NCI-H2081 treated with DMSO at 0.1 percent for 48 hours (cell line): Measurements from ENCODE around the gene P4HA1.

Experiments used
- DNase-seq: peaks from one replicate; lab custom pipeline; 2025; lab: John Stamatoyannopoulos, UW

Gene P4HA1

DNA sequence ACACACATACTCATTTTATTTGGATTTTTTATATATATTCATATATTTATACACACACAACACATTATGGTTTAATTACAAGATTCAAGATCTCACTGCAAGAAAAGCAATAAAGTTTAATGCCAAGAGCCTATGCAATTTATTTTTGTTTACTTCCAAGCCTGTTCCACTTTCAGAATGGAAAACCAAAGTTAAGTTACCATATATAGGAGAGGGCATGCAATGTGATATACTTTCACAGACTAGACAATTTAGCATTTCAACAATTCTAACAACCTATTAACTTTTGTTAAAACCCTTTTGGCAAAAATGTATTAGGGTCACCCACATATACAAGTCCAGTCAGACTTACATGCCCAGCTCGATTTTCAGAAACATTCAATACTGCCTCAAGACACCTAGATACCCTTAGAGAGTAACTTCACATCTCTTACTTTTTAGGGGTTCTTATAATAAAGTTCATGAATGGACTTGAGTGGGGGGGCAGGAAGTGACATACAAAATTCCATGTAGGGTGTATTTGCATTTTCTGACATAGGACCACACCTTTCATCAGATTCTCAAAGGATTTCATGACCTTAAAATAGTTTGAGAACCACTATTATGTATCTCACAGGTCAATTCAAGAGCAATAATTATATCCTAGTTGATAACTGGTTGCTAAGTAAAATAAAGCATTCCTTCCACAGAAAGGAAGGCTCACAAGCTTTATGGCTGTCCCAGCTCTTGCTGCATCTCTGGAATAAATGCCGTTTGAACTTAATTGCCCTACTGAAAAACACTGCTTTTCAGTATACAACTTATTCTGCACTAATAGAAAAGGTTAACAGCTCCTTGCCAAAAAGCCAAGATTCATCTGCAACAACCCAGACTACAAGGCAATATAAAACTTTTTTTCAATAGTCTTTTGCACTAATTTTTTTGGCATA, 2.5 kb downstream of the P4HA1 start:
- no peak for DNase-seq

DNA sequence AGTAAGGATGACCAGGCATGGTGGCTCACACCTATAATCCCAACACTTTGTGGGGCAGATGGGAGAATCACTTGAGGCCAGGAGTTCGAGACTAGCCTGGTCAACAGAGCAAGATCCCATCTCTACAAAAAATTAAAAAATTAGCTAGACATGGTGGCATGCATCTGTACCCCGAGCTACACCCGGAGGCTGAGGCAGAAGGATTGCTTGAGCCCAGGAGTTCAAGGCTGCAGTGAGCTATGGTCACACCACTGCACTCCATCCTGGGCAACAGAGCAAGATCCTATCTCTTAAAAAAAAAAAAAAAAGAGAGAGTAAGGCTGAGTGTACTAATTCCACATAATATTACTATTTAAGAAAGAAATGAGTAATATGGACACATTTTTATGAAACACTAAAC, 3.8 kb downstream of the P4HA1 start:
- no peak for DNase-seq

DNA sequence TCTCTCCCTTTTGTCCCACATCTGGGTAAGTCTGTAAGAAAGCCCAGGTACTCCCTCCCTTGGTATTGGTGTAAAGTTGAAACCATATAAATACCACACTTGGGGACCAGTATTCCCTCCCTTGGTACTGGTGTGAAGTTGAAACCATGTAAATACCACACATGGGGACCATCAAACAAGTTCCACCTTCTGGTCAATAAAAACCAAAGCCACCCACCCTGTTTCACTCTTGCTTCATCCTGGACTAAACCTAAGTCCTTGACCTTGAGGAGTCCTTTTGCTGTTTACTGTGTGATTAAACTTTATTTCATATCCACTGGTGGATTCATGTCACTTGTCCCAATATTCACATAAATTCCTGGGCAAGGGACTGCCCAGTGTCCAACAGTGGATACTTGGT, 8.4 kb downstream of the P4HA1 start:
- no peak for DNase-seq

DNA sequence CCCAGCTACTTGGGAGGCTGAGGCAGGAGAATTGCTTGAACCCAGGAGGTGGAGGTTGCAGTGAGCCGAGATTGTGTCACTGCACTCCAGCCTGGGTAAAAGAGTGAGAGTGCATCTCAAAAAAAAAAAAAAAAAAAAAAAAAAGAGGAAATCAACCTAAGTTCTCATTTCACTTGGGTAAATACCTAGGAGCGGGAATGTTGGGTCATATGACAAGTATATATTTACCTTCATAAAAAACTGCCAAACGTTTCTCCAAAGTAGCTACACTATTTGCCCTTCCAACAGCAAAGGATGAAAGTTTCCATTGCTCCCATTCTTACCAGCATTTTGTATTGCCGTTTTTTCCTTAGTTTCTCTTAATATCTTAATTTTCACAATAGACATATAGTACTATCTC, 9.8 kb downstream of the P4HA1 start:
- no peak for DNase-seq

DNA sequence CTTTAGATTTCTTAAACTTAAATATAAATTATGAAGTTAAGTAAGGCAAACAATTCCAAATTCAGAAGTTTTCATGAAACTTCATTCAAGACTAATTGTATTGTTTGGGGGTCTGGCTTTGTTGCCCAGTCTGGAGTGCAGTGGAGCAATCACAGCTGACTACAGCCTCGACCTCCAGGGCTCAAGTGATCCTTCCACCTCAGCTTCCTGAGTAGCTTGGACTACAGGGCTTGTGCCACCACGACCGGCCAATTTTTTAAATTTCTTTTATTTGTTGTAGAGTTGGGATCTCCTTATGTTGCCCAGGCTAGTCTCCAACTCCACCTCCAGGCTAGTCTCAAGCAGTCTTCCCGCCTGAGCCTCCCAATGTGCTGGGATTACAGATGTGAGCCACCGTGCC, 12.5 kb downstream of the P4HA1 start:
- no peak for DNase-seq

DNA sequence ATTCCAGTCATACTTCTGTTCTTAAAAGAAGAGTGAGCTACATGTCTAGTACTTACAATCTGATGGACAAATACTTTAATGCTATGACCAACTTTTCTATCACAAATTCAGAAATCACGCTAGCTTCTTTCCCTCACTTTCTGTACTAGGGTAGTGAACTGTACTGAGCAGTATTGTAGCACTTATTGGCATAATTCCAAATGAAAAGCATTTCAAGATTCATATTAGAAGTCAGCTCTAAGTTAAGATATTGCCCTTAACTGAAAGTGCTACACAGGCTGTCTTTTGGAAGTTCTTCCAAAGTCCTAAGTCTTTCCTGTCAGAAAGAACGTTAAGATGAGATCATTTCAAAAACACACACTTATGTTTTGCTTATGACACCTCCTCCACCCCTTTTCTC, 13.4 kb downstream of the P4HA1 start:
- DNase-seq: no peak

DNA sequence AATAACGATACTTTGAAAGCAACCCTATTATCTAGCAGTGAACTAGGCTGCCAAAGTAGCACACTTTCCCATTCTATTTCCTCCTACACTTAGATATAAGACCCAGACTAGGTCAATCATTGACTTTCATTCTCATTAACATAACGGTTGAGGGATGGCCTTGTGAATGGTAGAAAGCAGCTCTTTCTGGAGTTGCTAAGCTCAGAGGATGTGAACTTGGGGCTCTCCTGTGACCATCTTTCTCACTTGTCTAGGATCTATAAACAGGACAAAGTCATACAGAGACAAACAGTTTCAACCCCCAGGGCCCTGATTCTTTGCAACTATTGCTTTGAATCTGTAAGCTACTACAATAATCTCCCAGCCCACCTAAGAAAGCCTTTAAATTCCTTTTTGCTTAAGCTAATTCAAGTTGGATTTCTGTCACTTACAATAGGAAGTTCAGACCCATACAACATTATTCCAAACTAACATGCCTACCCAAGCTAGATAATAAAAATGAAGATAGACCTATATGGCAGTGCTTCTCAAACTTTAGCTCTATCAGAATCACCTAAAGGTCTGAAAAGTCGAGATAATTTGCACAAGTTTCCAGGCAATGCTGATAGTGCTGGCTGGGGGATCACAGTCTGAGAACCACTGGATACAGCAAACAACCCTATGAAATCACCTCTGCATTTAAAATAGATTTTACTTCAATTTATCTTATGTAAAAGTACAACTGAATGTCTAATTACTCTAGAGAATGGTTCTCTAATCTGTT, 16.7 kb downstream of the P4HA1 start:
- DNase-seq: no peak

DNA sequence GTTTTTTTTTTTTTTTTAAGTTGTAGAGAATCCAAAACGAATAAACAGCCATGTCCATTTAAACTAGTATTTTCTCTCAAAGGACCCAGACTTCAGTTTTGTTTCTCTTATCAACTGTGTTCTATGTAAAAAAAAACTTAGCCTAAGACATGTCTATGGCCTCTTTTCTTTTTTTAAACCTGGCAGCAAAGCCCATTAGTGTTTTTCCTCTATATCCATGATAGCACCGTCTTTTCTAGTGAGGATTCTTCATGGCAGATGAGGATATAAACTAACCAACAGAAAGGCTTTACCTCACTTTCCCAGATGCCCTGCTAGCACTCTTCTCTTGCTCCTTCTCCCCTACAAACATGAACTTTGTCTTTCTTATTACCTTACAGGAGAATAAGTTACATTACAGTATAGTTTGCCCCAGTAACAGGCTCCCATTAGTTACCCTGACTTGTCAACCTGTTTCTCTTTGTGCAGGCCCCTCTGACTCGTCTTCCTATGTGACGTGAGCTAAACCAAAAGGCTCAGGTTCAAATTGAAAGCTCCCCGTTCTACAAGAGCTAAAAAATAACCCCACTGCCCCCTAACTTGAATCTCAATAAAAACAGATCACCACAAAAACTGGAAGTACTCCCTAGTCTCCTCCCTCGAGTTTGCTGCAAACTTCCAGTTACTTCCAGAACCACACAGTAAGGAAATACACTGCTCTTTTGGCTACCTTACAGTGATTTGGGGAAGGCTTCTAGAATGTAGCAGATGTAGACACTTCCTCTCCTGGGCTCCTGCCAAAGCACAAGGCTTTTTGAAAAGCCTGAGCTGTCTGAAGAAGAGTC, 20.1 kb downstream of the P4HA1 start:
- no peak for DNase-seq

DNA sequence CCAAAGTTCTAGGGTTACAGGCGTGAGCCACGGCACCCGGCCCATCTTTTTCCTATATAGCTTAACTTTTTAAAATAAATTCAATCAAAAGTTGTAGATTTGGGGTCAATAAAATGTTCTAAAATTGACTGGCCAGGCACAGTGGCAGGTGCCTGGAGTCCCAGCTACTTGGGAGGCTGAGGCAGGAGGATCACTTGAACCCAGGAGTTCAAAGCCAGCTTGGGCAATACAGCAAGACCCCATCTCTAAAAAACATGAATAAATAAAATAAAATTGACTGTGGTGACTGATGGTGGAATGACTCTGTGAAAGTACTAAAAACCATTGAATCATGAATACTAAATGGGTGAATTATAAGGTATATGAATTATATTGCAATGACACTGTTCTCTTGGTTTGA, 20.8 kb downstream of the P4HA1 start:
- no peak for DNase-seq

DNA sequence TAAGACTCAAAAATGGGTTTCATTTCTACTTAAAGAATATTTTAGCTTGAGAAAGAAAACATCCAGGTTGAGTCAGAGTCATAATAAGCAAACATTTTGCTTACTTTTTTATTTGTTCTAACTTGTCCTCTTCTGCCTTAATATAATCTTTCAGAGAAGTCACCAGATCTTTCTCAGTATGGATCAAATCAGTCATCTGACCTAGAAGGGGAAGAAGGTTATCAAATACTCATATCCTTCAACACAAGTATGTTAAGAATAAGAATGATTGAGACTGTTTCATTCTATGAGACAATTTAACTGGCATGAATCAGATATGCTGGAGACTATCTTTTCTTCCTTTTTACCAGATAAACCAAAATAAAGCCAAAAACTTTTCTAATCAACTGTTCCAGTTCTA, 23.0 kb downstream of the P4HA1 start:
- DNase-seq: no peak

DNA sequence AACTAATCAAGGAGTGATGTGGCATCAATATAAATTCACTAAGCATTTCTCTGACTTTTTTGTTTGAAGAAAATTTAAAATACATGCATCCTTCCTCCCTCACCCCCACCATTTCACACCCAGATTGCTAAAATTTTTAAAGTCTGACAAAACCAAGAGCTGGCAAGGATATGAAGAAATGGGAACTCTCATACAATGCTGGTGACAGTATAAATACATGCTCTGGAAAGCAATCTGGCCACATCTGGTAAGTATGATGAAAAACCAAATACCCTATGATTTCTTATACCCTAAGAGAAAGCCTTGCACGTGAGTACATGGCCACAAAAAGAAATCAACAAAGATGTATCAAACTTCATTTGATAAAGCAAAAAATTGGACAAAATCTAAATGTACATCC, 31.2 kb downstream of the P4HA1 start:
- DNase-seq: no peak

DNA sequence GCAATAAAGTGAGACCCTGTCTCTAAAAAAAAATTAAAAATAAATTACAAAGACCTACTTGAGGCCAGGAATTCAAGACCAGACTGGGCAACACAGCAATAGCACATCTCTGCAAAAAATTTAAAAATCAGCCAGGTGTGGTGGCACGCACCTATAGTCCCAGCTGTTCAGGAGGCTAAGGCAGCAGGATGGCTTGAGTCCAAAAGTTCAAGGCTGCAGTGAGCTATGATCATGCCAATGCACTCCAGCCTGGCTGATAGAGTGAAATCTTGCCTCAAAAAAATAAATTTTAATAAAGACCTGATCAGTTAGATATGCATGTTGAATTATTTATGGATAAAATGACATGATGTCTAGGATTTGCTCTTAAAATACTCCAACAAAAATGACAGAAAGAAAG, 34.9 kb downstream of the P4HA1 start:
- DNase-seq: no peak

DNA sequence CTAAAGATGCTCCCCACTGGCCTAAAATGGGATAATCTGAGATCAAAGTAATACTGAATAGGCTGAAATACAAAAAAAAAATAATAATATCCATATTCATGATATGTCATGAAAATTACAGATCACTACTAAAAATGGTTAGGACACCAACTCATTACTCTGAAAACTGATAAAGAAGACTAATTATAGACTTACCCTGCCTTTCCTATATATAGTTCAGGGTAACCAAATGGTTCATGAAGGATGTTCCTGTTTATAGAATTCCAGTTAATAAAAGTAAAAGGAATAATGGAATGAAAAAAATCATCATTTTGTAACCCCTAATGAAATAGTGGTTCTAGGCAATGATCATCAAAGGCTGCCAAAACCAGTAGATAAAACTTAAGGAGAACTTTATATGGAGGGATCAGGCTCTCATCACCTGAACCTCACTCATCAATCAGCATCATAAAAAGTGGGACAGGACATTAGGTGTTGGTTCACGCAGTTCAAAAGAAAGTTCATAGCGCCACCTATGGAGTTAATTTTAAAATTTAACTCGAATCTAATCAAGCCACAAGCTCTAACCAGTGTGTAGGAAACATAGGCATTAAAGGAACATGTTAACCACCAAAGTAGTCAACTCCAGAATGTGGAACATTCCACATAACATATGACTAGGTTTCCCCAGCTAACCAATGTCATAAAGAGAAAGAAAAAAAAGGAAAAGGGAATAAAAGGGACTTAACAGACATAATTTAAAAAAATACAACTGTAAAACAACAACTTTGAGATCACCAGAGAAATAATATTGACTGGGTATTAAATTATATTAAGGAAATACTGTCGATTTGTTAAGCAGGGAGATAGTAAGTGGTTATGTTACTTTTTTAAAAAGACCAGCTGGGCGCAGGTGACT, 35.7 kb downstream of the P4HA1 start:
- no peak for DNase-seq

DNA sequence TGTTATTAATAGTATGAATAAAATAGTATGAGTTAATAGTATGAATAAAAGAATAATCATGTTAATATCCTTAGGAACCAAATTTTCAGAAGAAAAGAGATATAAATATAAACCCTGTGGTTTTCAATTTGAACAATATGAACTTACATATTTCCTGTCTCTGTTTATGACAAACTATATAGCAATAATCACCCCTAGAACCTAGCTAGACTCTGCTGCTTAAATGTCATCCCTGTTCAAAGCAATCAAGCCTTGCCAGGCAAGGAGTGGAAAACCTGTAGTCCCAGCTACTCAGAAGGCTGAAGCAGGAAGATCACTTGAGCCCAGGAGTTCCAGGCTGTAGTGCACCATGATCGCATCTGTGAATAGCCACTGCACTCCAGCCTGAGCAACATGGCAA, 36.5 kb downstream of the P4HA1 start:
- no peak for DNase-seq

DNA sequence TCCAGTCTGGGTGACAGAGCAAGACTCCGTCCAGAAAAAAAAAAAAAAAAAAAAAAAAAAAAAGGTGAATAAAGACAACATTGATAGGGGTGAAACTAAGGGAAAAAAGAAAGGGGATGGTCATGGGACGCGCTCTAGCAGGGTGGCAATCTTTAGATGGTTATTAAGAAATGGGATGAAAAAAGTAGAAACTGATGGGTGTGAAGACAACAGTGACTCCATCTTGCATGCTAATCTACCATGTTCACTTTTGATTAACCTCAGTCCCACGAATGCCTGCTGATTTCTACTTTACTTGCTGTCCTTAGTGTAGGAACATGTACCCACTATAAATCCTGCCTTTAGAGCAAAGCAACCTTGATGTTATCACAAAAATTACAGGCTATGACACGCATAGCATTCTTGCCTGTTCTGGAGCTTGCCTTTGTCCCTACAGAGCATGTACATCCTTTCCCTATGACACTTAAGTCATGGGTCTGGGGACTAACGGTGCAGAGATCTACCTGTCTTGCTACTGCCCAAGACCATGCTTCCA, 38.5 kb downstream of the P4HA1 start:
- no peak for DNase-seq

DNA sequence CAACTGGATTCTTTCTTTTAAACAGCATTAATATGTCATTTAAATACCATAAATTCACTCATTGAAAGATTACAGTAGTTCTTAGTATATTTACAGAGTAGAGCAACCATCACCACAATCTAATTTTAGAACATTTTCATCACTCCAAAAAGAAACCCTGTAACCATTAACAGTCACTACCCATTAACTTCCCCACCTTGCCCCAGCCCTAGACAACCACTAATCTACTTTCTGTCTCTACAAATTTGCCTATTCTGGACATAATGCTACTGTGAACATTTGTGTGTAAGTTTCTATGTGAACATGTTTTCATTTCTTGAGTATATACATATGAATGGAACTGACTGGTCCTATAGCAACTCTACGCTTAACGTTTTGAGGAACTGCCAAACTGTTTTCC, 42.4 kb downstream of the P4HA1 start:
- DNase-seq: no peak

DNA sequence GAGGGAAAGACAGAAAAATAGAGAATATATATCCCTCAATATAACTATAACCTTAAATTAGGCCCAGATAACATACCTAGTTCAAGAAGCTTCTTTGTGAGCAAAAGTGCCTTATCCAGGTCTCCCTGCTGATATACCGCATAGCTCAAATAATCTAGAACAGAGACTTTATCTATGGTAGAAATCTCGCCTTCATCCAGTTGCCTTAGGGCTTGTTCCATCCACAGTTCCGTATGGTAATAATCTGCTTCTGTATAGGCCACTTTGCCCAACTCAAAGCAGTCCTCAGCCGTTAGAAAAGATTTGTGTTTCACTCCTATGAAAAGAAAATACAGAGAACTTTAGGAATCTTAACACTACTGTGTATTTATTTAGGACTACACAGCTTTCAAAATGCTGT, 43.4 kb downstream of the P4HA1 start:
- no peak for DNase-seq

DNA sequence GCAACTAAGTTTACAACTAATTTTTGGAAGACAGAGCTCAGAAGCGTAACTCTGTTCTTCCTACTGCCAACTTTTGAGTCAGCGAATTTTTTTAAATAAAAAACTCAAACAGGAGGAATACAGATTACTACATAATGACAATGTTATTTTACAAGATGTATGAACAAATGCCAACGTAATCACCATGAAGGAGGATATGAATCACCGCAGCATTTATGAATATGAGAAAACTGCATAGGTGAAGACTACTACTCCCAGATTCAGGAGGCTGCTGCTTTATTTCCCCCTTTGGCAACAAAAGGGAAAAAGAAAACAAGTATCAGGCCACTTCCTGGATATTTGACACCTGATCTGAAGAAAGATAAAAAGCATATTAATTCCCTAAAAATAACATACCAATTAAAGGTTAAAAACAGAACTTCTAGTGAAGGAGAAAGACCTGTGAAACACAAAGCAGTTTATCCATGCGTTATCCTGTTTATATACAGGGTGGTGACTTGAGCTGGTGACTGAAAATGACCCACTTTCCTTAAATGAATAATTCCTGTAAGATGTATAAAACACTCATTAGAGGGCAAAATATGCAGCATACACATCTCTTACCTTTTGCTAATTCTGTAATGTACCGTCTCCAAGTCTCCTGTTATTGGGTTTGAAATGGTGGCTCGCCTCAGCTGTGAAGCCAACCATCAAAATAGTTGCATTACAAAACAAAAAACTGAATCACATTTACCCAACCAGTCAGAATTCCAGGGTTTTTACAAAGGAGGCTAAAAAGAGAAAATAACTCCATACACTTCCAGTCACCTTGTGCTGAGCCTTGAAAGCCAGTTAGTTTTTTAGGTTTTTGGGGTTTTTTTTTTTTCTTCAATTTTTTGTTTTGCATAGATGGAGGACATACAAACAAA, 52.0 kb downstream of the P4HA1 start:
- DNase-seq: no peak

DNA sequence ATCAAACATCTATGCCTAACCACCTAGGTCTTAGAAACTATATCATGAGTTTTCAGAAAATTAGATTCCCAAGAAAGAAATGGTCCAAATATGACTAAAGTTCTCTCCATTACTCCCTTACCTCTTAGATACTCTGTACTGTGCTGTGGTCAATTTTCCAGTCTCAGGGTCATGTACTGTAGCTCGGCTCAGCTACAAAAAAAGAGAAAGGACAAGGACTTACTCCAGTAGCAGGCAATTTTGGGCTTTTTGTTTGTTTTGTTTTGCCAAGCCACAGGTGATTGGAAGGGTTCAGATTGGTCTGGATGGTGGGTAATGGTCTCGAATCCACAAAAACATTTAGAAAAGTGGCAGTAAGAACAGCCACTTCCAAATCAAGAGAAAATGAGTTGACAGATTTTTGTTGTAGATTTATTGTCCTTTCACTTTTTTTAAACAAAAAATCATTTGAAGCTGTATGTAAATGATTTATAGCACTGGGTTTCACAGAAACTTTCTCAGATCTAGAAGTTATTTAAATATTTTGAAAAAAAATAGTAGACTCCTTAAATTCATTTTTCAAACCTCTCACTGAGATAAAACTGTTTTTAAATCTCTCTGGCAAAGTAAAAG, 52.8 kb downstream of the P4HA1 start:
- no peak for DNase-seq

DNA sequence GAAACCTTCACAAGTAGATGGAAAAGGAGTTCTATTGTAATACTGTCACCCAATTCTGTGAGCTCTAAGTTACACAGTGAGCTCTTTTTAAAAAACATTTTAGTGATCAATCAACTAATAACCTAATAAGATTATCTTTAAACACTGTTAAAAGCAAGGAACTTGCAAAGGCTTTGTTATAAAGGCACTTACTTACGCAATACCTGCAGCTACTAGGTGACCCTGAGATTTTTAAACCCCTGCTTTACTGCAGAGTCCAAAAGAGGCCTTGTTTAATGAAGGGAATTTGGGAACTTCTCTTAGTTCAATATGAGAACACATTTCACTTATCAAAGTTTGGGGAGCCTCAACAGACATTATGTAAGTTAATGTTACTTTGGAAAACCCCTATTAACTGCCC, 53.3 kb downstream of the P4HA1 start:
- DNase-seq: no peak
